ENCODE results near the gene GAGE12J. TPM values are rescaled to one million over a fixed set of nuclear protein-coding genes. Genes with fewer than 3 reads are reported as not detected.
A peak's percentile ranks its signal among the peaks of the same experiment; 100 is the strongest.
"Not testable (repeated sequence)": the region's sequence is repeated elsewhere in the genome, so short reads cannot be mapped to it uniquely, and the experiment has no call there.

The GAGE12J gene
- total RNA-seq, 6 experiments from 2014 or later, result not detected

- H3K4me3 Mint-ChIP-seq, result no peak overlapping the region
- TF ChIP-seq CTCF (IDR thresholded peaks at IDR 0.05), result no peak
- no peaks in the 10 kb centered on the region for H3K36me3 Mint-ChIP-seq (ENCODE audit: low read depth)
- no peak overlapping the region for H3K27ac Mint-ChIP-seq
- H3K27me3 Mint-ChIP-seq (ENCODE audit: insufficient read depth), result no peaks in the 10 kb centered on the region; the same call in none of the 2 replicates
- no peak for DNase-seq
- H3K9me3 Mint-ChIP-seq, result no peaks in the 10 kb centered on the region
- peaks cover 7% of the 10 kb centered on the region; the same call in 1 of the 2 replicates for H3K4me1 Mint-ChIP-seq (ENCODE audit: low read depth)
These were observed 34.2 kb upstream of the GAGE12J start for GRCh38 chrX:49287665-49288064.

GRCh38 chrX:49290215-49290614 is 31.6 kb upstream of the GAGE12J start:
- DNase-seq, result no peak

GRCh38 chrX:49291615-49292337 is 30.1 kb upstream of the GAGE12J start:
- peak; percentile 79 for TF ChIP-seq CTCF (IDR thresholded peaks at IDR 0.05)
- no peaks in the 10 kb centered on the region for H3K9me3 Mint-ChIP-seq
- peak; percentile 10 for DNase-seq
- H3K4me1 Mint-ChIP-seq (ENCODE audit: low read depth), result peaks cover 5% of the 10 kb centered on the region; the same call in 1 of the 2 replicates
- no peak overlapping the region for H3K4me3 Mint-ChIP-seq
- no peak overlapping the region for H3K27ac Mint-ChIP-seq
- no peaks in the 10 kb centered on the region for H3K36me3 Mint-ChIP-seq (ENCODE audit: low read depth)
- H3K27me3 Mint-ChIP-seq (ENCODE audit: insufficient read depth), result no peaks in the 10 kb centered on the region; the same call in none of the 2 replicates

More at GRCh38 chrX:49290215-49290614, 31.6 kb upstream of the GAGE12J start:
- H3K36me3 Mint-ChIP-seq (ENCODE audit: low read depth), result no peaks in the 10 kb centered on the region
- H3K27me3 Mint-ChIP-seq (ENCODE audit: insufficient read depth), result no peaks in the 10 kb centered on the region; the same call in none of the 2 replicates
- H3K4me3 Mint-ChIP-seq, result no peak overlapping the region
- H3K9me3 Mint-ChIP-seq, result no peaks in the 10 kb centered on the region
- H3K4me1 Mint-ChIP-seq (ENCODE audit: low read depth), result peaks cover 5% of the 10 kb centered on the region; the same call in 1 of the 2 replicates
- no peak overlapping the region for H3K27ac Mint-ChIP-seq
- no peak for TF ChIP-seq CTCF (IDR thresholded peaks at IDR 0.05)

- no peak overlapping the region for H3K4me3 Mint-ChIP-seq
- no peaks in the 10 kb centered on the region for H3K36me3 Mint-ChIP-seq (ENCODE audit: low read depth)
- no peaks in the 10 kb centered on the region for H3K9me3 Mint-ChIP-seq
- no peak for DNase-seq
- no peak overlapping the region for H3K27ac Mint-ChIP-seq
- H3K4me1 Mint-ChIP-seq (ENCODE audit: low read depth), result peaks cover 5% of the 10 kb centered on the region; the same call in 1 of the 2 replicates
- no peak for TF ChIP-seq CTCF (IDR thresholded peaks at IDR 0.05)
- no peaks in the 10 kb centered on the region; the same call in none of the 2 replicates for H3K27me3 Mint-ChIP-seq (ENCODE audit: insufficient read depth)
These were observed 29.2 kb upstream of the GAGE12J start for GRCh38 chrX:49292400-49293362.

- not testable (repeated sequence) for H3K4me3 Mint-ChIP-seq; DNase-seq; H3K4me1 Mint-ChIP-seq (ENCODE audit: low read depth); H3K9me3 Mint-ChIP-seq; H3K36me3 Mint-ChIP-seq (ENCODE audit: low read depth); H3K27ac Mint-ChIP-seq
- peaks cover 11% of the 10 kb centered on the region for H3K27me3 Mint-ChIP-seq (ENCODE audit: insufficient read depth)
These were observed 22.5 kb upstream of the GAGE12J start for GRCh38 chrX:49299293-49299692.
